HepG2 (cell line): Measurements from ENCODE around the gene TWF1. TPM values are rescaled to one million over a fixed set of nuclear protein-coding genes. Genes with fewer than 3 reads are reported as not detected.
A peak's percentile ranks its signal among the peaks of the same experiment; 100 is the strongest.

Experiments used
- ATF7-NPFF ChIP-seq: sonication (generic); formaldehyde crosslinking; IDR thresholded peaks from 2 replicates; pipeline ENCODE4 v1.8.1; 2023; ENCODE audit warnings: mild to moderate bottlenecking, low read depth, missing genetic modification reagents, moderate library complexity
- CREB1 ChIP-seq, 2 experiments: fragments of 450-650 bp in 1 of 2; IDR thresholded peaks; 2 replicates each; pipeline ENCODE4 v1.6.1; 2016 to 2017; ENCODE audit warnings: control low read depth in 1 of 2, mild to moderate bottlenecking in 1 of 2, missing compliant biosample characterization in 1 of 2, missing genetic modification characterization in 1 of 2
- GABPA ChIP-seq, 2 experiments: IDR thresholded peaks; 2 replicates each; pipeline ENCODE4 v1.6.1; 2011 to 2016; ENCODE audit warnings: low read depth in 2 of 2, low read length in 1 of 2, missing biosample characterization in 1 of 2, missing genetic modification characterization in 1 of 2
- GABPB1 ChIP-seq: IDR thresholded peaks from 2 replicates; pipeline ENCODE4 v1.6.1; 2016; ENCODE audit warnings: mild to moderate bottlenecking, missing genetic modification reagents, moderate library complexity, missing compliant biosample characterization
- IRX3 ChIP-seq: sonication (generic); formaldehyde crosslinking; IDR thresholded peaks from 2 replicates; pipeline ENCODE4 v1.8.1; 2023; ENCODE audit warnings: mild to moderate bottlenecking, low read depth, missing genetic modification reagents, borderline replicate concordance
- MEIS2 ChIP-seq: sonication (generic); formaldehyde crosslinking; IDR thresholded peaks from 2 replicates; pipeline ENCODE4 v1.9.0; 2021; ENCODE audit warnings: mild to moderate bottlenecking, missing genetic modification reagents
- MIER2 ChIP-seq: IDR thresholded peaks from 2 replicates; pipeline ENCODE4 v1.6.1; 2016; ENCODE audit warnings: missing biosample characterization, missing genetic modification reagents
- NFKB2 ChIP-seq: sonication (generic); formaldehyde crosslinking; IDR thresholded peaks from 2 replicates; pipeline ENCODE4 v1.4.0; 2020; ENCODE audit warnings: missing genetic modification reagents, borderline replicate concordance
- RXRA ChIP-seq: sonication (generic); formaldehyde crosslinking; IDR thresholded peaks from 2 replicates; pipeline ENCODE4 v1.5.1; 2020; ENCODE audit warnings: missing genetic modification reagents
- THAP11 ChIP-seq: IDR thresholded peaks from 2 replicates; pipeline ENCODE4 v1.6.1; 2016; ENCODE audit warnings: missing biosample characterization, missing genetic modification reagents
- U2AF2 ChIP-seq: fragments of 200-400 bp; formaldehyde crosslinking; IDR thresholded peaks from 2 replicates; pipeline ENCODE4 v1.6.1; 2017; ENCODE audit warnings: low read depth, mild to moderate bottlenecking, low read length
- XRCC5 ChIP-seq: fragments of 200-400 bp; formaldehyde crosslinking; optimal IDR thresholded peaks from 2 replicates; pipeline ENCODE3; 2017; ENCODE audit warnings: mild to moderate bottlenecking, low read length
- ZFP36L2 ChIP-seq: sonication (generic); formaldehyde crosslinking; IDR thresholded peaks from 2 replicates; pipeline ENCODE4 v1.4.0; 2020; ENCODE audit warnings: missing genetic modification reagents
- ZNF101 ChIP-seq: sonication (generic); formaldehyde crosslinking; IDR thresholded peaks from 2 replicates; pipeline ENCODE4 v1.4.0; 2020; ENCODE audit warnings: mild to moderate bottlenecking, low read depth, missing genetic modification reagents, borderline replicate concordance
- ZNF207 ChIP-seq: fragments of 450-650 bp; IDR thresholded peaks from 2 replicates; pipeline ENCODE4 v1.6.1; 2016; ENCODE audit warnings: antibody characterized with exemption, borderline replicate concordance
- ZNF441 ChIP-seq: sonication (generic); formaldehyde crosslinking; IDR thresholded peaks from 2 replicates; pipeline ENCODE4 v1.7.0; 2021; ENCODE audit warnings: missing genetic modification reagents, borderline replicate concordance
- ZNF615 ChIP-seq: sonication (generic); formaldehyde crosslinking; IDR thresholded peaks from 2 replicates; pipeline ENCODE4 v1.5.0; 2020; ENCODE audit warnings: mild to moderate bottlenecking, missing genetic modification reagents, borderline replicate concordance
- ZNF660 ChIP-seq: sonication (generic); formaldehyde crosslinking; IDR thresholded peaks from 2 replicates; pipeline ENCODE4 v1.5.1; 2020; ENCODE audit warnings: mild to moderate bottlenecking, low read depth, missing genetic modification reagents, borderline replicate concordance
- polyA plus RNA-seq, 8 experiments: library from polyadenylated mRNA; depleted of rRNA in 3 of 8; stranded (reverse) in 7 of 8; unstranded in 1 of 8; fragments of >200 nt; fragmentation: Illumina TruSeq in 4 of 8; extraction: Trizol in 4 of 8; gene quantifications; 2 replicates each; pipeline versions ENCODE4 v1.2.1 to v1.2.3, GENCODE V29; 2011 to 2016; ENCODE audit warnings: low read depth in 4 of 8, missing spikeins in 1 of 8, mixed read lengths in 1 of 8; ENCODE audit not compliant: insufficient read depth in 1 of 8
- total RNA-seq, 5 experiments: library from RNA; depleted of rRNA; stranded (reverse); fragments of >200 nt; fragmentation: Illumina TruSeq; extraction: Trizol; gene quantifications; 2 replicates each; pipeline ENCODE4 v1.2.3, GENCODE V29; 2016; ENCODE audit warnings: low read depth in 1 of 5
- TF ChIP-seq, protein P1 (sequence below): sonication (generic); formaldehyde crosslinking; IDR thresholded peaks from 2 replicates; pipeline ENCODE4 v1.5.0; 2020; ENCODE audit warnings: mild to moderate bottlenecking, missing genetic modification reagents
- TF ChIP-seq, protein P2 (sequence below): sonication (generic); formaldehyde crosslinking; IDR thresholded peaks from 2 replicates; pipeline ENCODE4 v1.5.0; 2020; ENCODE audit warnings: mild to moderate bottlenecking, missing genetic modification reagents, borderline replicate concordance
- TF ChIP-seq, protein P3 (sequence below): sonication (generic); formaldehyde crosslinking; conservative IDR thresholded peaks from 2 replicates; pipeline ENCODE4 v1.4.0; 2020; ENCODE audit warnings: missing genetic modification reagents

TWF1 gene
- total and polyA plus RNA-seq, 2 of the 13 experiments (the other 11 are each of a cell fraction or from before 2014, with no cell fraction given): 32.3 to 85.5 TPM

DNA sequence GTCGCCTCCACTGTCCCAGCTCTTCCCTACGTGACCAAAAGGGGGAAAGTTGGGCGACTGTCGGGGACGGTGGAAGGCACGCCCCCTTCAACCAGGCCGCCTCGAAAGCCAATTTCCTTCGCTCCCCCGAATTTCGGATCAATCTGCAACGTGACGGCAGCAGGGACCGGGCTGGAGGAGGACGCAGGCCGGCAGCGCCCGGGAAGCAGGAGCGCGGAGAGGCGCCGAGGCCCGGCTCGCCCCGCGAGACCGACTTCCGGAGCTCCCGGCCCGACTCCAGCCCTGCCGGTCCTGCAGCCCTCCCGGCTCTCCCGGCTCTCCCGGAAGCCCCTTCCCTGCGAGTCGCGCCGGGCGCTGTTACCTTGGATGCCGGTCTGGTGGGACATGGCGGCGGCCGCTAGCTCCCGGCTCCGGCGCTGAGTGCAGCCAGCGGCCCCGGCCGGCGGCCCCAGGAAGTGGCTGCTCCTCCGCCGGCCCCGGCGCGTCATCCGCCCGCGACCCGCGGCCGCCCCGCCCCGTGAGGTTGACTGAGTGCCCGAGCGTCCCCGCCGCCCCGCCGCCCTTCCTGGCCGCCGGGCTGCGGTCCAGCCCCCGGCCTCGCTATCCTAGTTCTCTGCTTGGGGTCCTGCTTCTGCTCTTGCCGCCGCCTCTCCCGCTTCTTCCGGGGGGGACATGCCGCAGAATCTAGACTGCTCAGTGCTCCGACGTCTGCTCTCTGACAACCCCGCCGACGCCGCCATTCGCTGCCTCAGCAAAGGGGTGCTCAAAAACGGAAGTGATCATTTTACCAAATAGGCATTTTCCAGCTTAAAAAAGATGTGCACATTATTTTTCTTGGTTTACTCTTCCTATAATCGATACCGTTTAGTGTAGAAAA is at the start of gene TWF1 (continued):
- peak; percentile 87 for TF ChIP-seq CREB1 (IDR thresholded peaks at IDR 0.05)
- 0 out of 2 replicates have a peak, but pooled peaks have one; percentile 36 for TF ChIP-seq CREB1 (CRISPR knock-in tag; IDR thresholded peaks at IDR 0.05)
- peak; percentile 60; the same call in 1 of the 2 replicates for TF ChIP-seq ATF7-NPFF
- peak; percentile 59 for TF ChIP-seq GABPA (IDR thresholded peaks at IDR 0.05; ENCODE audit: low read depth, low read length)
- peak; percentile 59; the same call in 1 of the 2 replicates for TF ChIP-seq GABPA (CRISPR knock-in tag; IDR thresholded peaks at IDR 0.05; ENCODE audit: low read depth)
- TF ChIP-seq IRX3 (CRISPR knock-in tag): no peak
- peak; percentile 64; the same call in 1 of the 2 replicates for TF ChIP-seq MEIS2 (CRISPR knock-in tag)
- TF ChIP-seq ZFP36L2: no peak
- TF ChIP-seq ZNF441 (CRISPR knock-in tag): 0 out of 2 replicates have a peak, but pooled peaks have one; percentile 46
- no peak for TF ChIP-seq U2AF2
- no peak for TF ChIP-seq ZNF101 (CRISPR knock-in tag)
- no peak for TF ChIP-seq MIER2
- peak; percentile 78; the same call in 1 of the 2 replicates for TF ChIP-seq NFKB2 (CRISPR knock-in tag)
- no peak; the same call in 1 of the 2 replicates for TF ChIP-seq RXRA (CRISPR knock-in tag)
- TF ChIP-seq, protein P1, sequence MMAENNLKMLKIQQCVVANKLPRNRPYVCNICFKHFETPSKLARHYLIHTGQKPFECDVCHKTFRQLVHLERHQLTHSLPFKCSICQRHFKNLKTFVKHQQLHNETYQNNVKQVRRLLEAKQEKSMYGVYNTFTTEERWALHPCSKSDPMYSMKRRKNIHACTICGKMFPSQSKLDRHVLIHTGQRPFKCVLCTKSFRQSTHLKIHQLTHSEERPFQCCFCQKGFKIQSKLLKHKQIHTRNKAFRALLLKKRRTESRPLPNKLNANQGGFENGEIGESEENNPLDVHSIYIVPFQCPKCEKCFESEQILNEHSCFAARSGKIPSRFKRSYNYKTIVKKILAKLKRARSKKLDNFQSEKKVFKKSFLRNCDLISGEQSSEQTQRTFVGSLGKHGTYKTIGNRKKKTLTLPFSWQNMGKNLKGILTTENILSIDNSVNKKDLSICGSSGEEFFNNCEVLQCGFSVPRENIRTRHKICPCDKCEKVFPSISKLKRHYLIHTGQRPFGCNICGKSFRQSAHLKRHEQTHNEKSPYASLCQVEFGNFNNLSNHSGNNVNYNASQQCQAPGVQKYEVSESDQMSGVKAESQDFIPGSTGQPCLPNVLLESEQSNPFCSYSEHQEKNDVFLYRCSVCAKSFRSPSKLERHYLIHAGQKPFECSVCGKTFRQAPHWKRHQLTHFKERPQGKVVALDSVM (CRISPR knock-in tag): peak; percentile 63
- TF ChIP-seq, protein P2, sequence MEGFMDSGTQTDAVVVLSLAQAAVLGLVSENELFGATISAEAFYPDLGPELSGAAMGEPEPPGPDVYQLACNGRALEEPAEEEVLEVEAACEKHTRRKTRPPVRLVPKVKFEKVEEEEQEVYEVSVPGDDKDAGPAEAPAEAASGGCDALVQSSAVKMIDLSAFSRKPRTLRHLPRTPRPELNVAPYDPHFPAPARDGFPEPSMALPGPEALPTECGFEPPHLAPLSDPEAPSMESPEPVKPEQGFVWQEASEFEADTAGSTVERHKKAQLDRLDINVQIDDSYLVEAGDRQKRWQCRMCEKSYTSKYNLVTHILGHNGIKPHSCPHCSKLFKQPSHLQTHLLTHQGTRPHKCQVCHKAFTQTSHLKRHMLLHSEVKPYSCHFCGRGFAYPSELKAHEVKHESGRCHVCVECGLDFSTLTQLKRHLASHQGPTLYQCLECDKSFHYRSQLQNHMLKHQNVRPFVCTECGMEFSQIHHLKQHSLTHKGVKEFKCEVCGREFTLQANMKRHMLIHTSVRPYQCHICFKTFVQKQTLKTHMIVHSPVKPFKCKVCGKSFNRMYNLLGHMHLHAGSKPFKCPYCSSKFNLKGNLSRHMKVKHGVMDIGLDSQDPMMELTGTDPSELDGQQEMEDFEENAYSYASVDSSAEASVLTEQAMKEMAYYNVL: no peak
- TF ChIP-seq ZNF660: no peak
- TF ChIP-seq THAP11 (CRISPR knock-in tag): peak; percentile 77
- no peak for TF ChIP-seq ZNF615
- TF ChIP-seq XRCC5: peak; percentile 35
- TF ChIP-seq GABPB1: peak; percentile 87
- TF ChIP-seq, protein P3, sequence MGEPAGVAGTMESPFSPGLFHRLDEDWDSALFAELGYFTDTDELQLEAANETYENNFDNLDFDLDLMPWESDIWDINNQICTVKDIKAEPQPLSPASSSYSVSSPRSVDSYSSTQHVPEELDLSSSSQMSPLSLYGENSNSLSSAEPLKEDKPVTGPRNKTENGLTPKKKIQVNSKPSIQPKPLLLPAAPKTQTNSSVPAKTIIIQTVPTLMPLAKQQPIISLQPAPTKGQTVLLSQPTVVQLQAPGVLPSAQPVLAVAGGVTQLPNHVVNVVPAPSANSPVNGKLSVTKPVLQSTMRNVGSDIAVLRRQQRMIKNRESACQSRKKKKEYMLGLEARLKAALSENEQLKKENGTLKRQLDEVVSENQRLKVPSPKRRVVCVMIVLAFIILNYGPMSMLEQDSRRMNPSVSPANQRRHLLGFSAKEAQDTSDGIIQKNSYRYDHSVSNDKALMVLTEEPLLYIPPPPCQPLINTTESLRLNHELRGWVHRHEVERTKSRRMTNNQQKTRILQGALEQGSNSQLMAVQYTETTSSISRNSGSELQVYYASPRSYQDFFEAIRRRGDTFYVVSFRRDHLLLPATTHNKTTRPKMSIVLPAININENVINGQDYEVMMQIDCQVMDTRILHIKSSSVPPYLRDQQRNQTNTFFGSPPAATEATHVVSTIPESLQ (CRISPR knock-in tag): no peak
- TF ChIP-seq ZNF207: no peak
